ENCODE data around the gene CTIF.

DNA sequence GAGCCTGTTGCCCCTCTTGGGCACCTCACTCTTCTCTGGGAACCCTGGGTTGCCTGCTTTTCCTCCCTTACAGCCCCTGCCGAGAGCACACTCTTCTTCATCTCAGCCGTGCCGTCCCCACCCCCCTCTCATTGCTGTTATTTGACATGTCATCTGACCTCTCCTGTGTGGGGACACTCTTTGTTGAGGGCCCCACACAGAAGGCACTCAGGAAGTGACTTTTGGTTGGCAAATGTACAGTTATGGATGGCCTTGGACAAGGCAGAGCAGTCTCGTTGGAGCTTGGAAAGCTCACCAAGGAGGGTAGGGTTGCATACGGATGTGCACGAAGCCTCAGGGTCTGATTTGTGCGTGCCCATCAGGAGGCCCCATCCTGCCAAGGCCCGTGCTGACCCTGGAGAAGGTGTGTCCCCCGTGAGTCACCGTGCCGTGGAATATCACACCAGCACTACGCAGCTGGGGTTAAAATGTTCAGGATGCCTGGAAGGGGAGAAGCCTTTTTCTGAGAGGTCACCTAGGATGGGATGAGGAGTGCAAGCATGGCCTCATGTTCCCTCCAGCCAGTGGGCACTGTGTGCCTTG lies 93.9 kb downstream of the CTIF start:
- TF ChIP-seq, protein P1, sequence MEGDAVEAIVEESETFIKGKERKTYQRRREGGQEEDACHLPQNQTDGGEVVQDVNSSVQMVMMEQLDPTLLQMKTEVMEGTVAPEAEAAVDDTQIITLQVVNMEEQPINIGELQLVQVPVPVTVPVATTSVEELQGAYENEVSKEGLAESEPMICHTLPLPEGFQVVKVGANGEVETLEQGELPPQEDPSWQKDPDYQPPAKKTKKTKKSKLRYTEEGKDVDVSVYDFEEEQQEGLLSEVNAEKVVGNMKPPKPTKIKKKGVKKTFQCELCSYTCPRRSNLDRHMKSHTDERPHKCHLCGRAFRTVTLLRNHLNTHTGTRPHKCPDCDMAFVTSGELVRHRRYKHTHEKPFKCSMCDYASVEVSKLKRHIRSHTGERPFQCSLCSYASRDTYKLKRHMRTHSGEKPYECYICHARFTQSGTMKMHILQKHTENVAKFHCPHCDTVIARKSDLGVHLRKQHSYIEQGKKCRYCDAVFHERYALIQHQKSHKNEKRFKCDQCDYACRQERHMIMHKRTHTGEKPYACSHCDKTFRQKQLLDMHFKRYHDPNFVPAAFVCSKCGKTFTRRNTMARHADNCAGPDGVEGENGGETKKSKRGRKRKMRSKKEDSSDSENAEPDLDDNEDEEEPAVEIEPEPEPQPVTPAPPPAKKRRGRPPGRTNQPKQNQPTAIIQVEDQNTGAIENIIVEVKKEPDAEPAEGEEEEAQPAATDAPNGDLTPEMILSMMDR (IDR thresholded peaks at IDR 0.05 in 8 of 11, conservative IDR thresholded peaks at IDR 0.05 in 3 of 11), result no peak
- TF ChIP-seq POLR2A (IDR thresholded peaks at IDR 0.05), result no peak
